Globus pallidus (tissue), 1 donor: ENCODE results near the gene FAM227B.
"Not testable (repeated sequence)": the region's sequence is repeated elsewhere in the genome, so short reads cannot be mapped to it uniquely, and the experiment has no call there.

Source experiments
- DNase-seq: peaks from one replicate; pipeline ENCODE4 v3.0.0-alpha.2; 2015; ENCODE audit warnings: low spot score

The FAM227B gene

DNA sequence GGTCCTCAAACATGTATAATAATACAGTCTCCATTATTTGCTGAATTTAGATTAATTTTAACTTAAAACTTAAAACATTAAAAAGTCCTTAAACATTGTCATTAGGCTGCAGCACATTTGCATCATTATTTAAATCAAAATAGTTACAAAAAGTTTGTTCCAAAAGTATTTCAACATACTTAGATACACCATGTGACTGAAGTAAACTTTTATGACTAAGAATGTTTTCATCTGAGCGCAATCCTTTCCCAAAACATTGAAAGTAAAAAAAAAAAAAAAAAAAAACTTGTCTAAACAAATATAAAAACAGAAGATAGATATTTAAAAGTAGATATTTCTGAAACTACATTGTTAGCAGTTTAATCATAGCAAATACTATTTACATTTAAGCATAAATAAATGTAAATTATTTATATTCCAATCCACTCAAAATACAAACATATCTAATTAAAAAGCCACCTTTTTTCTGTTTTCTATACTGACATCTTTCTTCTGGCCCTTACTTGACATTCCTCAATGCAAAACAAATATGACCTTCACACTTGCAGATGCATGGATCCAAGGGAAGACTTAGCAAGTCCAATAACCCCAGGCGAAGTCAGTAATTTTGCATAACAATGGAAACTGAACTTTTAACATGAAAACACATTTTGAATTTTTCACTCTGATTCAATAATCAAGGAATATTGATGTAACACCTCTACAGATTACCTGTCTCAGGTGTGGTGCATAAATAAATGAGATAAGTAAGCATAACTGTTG lies 10.3 kb downstream of the FAM227B start:
- no peak for DNase-seq

DNA sequence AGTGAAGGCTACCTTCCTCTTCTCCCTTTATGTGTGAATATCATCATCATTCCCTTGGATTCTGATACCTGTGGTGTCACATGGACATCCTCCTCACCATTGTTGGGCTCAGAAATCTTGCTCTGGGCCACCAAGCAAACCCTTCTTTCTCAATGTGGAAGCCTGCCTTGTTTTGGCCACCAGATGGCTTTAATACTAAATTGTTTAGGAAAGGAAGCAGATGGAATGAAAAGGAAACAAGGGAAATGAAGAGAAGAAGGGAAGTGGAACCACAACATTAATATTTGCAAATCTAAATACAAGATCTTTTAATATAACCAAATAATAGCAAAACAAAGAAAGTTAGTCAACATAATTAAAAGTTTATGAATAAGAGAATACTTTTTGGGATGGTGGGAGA lies 14.0 kb downstream of the FAM227B start:
- no peak for DNase-seq

GRCh38 chr15:49605588-49605987 lies 15.0 kb downstream of the FAM227B start:
- no peak for DNase-seq

GRCh38 chr15:49604625-49605409 lies 15.8 kb downstream of the FAM227B start:
- DNase-seq = no peak

DNA sequence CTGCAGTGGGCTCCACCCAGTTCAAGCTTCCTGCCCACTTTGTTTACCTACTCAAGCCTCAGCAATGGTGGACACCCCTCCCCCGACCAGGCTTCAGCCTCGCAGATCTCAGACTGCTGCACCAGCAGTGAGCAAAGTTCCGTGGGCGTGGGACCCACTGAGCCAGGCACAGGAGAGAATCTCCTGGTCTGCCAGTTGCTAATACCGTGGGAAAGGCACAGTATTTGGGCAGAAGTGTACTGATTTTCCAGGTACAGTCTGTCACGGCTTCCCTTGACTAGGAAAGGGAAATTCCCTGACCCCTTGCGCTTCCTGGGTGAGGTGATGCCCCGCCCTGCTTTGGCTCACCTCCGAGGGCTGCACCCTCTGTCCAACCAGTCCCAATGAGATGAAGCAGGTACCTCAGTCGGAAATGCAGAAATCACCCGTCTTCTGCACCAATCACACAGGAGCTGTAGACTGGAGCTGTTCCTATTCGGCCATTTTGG lies 27.7 kb downstream of the FAM227B start:
- not testable (repeated sequence) for DNase-seq

- no peak for DNase-seq
Observed at GRCh38 chr15:49589030-49589429, 31.6 kb downstream of the FAM227B start.

DNA sequence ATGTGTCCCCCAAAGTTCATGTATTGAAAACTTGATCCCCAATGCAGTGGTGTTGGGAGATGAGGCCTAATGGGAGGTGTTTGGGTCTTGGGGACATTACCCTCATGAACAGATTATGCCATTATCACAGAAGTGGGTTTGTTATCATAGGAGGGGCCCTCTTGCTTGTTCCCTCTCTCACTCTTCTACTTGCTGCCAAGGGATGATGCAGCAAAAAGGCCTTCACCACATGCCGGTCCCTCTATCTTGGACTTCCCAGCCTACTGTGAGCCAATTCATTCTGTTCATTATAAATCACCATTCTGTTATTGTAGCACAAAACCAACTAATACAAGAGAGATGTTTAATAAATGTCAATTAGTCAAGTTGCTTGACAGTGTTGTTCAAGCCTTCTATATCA lies 47.2 kb downstream of the FAM227B start:
- no peak for DNase-seq

- no peak for DNase-seq
Observed at GRCh38 chr15:49570672-49571071, 49.9 kb downstream of the FAM227B start.

- DNase-seq = no peak
Observed at GRCh38 chr15:49570174-49570573, 50.4 kb downstream of the FAM227B start.

DNA sequence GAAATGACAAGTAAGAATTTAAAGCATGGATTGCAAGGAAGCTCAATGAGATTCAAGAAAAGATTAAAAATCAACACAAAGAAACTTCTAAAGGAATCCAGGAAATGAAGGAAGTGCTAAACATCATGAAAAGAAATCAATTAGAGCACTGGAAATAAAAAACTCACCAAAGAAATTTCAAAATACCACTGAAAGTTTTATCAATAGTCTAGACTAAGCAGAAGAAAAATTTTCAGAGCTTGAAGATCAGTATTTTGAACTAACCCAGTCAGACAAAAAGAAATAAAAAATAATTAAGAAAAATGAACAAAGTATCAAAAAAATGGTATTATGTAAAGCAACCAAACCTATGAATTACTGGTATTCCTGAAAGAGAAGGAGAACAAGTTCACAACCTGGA lies 60.6 kb downstream of the FAM227B start:
- DNase-seq = no peak

GRCh38 chr15:49558929-49559328 lies 61.7 kb downstream of the FAM227B start:
- DNase-seq = no peak

DNA sequence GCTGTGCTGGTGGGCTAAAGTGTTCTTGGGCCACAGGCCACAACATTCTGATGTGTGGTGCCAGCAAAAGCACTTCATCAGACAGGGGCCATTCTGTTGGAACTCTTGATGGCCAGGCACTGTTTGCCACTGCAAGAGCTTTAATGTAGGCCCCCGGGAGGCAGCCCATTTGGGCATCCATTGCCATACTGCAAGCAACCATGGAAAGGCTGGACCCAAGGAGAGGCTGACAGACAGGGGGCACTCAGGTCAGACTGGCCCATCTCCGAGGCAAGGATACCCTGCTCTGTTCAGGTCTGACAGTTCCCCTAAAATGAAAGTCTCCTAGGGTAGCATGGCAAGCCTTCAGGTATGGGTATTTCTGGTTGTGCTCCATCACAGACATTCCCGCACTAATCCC lies 64.2 kb downstream of the FAM227B start:
- DNase-seq = no peak

DNA sequence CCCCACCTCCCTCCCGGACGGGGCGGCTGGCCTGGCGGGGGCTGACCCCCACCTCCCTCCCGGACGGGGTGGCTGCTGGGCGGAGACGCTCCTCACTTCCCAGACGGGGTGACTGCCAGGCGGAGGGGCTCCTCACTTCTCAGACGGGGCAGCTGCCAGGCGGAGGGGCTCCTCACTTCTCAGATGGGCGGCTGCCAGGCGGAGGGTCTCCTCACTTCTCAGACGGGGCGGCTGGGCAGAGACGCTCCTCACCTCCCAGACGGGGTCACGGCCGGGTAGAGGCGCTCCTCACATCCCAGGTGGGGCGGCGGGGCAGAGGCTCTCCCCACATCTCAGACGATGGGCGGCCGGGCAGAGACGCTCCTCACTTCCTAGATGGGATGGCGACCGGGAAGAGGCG lies 70.3 kb downstream of the FAM227B start:
- not testable (repeated sequence) for DNase-seq

DNA sequence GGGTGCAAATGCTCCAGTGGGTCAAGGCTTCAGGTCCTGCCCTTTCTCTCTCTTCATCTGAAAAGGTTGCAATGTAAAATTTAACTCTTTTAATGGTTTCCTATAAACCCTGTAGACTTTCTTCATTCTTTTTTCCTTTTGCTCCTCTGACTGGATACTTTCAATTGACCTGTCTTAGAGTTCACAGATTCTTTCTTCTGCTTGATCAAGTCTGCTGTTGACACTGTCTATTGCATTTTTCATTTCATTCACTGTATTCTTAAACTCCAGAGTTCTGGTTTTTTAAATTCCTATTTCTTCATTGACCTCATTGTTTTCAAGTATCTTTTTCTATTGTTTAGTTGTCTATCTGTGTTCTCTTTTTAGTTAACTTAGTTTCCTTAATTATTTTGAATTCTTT lies 82.1 kb downstream of the FAM227B start:
- DNase-seq = no peak

GRCh38 chr15:49530092-49530491 lies 90.5 kb downstream of the FAM227B start:
- no peak for DNase-seq

DNA sequence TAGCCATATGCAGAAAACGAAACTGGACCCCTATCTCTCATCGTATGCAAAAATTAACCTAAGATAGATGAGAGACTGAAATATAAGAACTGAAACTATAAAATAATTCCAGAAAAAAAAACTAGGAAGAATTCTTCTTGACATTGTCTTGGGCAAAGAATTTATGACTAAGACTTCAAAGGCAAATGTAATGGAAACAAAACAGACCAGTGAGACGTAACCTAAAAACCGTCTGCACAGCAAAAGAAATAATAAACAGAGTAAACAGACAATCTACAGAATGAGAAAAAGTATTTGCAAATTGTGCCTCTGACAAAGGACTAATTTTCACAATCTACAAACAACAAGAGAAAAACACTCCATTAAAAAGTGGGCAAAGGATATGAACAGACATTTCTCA lies 92.3 kb downstream of the FAM227B start:
- no peak for DNase-seq

GRCh38 chr15:49521802-49522201 lies 98.8 kb downstream of the FAM227B start:
- no peak for DNase-seq

- not testable (repeated sequence) for DNase-seq
Observed at GRCh38 chr15:49512739-49513138, 107.9 kb downstream of the FAM227B start.

DNA sequence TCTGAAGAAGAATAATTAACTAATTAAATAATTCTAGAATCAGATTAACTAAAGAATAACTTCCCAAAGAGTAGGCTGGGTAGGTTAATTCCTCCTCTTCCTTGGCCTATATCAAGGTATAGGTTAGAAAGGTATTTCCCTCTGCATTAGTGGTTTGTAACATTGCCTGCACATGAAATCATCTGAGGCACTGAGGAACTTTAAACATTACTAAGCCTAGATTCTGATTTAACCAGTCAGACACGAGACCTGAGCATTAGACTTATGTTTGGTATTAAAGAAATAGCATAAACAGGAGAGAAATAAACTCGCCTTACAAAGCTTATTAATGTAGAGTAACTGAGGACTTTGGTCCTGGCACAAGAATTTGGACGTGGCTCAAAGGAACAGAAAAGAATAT lies 113.4 kb downstream of the FAM227B start:
- no peak for DNase-seq

DNA sequence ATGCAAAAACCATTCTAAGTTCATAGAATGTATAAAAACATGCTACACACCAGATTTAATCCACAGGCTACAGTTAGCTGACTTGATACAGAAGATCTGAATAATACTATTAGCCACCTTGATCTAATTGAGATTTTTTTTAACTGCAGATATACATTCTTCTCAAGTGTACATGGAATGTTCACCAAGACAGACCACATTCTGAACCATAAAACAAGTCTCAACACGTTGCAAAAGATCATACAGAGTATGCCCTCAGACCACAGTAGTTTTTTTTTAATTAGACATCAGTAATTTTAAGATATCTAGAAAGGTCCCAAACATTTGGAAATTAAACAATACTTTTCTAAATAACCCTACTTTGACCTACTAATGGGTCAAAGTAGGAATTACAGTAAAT lies 114.3 kb downstream of the FAM227B start:
- DNase-seq = no peak

DNA sequence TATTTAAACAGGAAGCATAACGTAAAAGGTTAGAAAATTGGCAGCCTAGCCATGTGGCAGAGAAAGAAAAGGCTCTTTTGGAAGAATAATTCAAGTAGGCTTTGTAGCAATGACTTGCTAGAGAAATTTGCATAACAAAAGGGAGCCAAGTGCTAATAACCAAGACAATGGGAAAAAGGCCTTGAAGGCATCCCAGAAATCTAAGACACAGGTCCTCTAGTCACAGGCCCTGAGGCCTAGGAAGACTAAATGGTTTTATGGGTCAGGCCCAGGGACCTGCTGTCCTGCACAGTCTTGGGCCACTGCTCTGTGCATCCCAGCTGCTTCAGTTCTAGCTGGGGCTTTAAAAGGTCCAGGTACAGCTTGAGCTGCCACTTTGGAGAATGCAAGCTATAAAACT lies 119.0 kb downstream of the FAM227B start:
- no peak for DNase-seq

GRCh38 chr15:49495993-49496753 lies 124.4 kb downstream of the FAM227B start:
- DNase-seq = no peak

GRCh38 chr15:49494842-49495241 lies 125.8 kb downstream of the FAM227B start:
- DNase-seq = no peak
